RCC 7860 (cell line): ENCODE data around the gene CEMIP.

Experiments
- DNase-seq: peaks from one replicate; pipeline ENCODE4 v3.0.0-alpha.2; 2015; ENCODE audit warnings: low spot score
- FAIRE-seq: peaks from 2 replicates; lab custom pipeline; 2012; peaks lifted over from hg19 to GRCh38; lab: Jason Lieb, UNC

CEMIP gene

DNA sequence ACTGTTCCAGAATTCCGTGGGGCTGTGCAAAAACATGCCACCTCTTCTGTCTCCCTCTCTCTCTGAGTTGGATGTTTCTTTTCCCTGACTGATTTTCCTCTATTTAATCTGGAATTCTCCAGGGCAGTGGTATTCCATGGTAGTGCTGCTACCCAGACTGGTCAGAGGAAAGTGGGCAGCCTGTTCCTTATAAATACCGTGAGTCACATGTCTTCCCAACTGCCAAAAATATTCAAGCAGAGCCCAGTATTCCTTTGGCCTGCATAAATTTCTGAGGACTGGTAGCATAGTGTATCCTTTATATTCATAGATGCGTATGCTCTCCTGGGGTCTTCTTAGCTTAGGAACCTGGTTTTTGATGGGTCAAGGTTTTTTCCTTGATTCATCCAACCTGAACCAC, 40.9 kb downstream of the CEMIP start:
- FAIRE-seq (no peak), DNase-seq (no peak)

DNA sequence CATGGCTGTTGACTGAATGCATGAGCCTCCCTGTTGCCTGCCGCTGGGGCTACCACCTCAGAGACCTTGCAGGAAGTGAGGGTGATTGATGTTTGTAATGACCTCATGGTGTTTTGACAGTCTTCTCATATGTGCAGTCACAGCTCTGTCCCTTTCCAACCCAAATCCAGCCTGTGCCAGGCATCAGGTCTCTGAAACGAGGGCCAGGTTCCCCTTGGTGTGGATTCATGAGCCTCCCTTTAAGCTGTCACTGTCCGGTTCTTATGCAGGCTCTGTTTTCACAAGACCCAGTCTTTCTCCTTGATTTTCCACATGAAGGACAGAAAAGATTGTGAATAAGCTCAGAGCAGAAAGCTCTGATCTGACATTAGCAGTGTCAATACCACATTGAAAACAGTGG, 43.1 kb downstream of the CEMIP start:
- no peak for FAIRE-seq
- DNase-seq, result no peak

DNA sequence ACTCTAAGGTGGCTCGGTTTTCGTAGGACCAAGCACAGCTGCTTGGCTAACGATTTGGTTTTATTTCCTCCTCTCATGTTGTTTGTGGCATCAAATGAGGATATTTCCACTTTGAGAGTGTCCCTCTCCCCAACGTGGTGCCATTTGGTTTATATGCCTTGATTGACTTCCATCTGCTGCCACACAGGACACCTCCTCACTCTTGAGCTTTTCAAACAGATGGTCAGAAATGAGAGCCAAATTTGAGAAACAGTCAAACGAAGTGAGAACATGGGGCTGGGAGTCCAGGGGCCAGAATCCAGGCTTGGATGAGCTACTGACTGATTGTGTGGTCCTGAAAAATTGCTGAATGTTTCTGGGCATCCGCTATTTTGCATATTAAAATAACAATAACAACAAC, 43.5 kb downstream of the CEMIP start:
- DNase-seq (no peak), FAIRE-seq (no peak)

DNA sequence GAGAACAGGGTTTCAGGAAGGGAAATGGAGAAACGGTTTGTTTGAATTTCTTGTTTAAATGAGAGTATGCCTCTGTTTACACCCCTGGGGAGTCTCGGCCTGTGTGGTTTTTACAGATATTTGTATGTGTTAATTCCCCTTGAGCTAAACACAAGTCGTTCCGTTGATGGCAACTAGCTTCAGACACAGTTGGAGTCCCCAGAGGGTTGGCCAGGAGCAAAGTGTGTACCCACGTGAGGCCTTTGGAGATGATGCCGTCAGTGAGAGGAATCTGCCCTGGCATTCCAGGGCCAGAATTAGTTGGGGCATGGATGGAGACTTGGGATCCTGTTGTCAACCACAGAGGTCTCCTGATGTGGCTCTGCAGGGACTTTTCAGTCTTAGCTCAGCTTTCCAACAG, 44.0 kb downstream of the CEMIP start:
- FAIRE-seq (no peak), DNase-seq (no peak)

DNA sequence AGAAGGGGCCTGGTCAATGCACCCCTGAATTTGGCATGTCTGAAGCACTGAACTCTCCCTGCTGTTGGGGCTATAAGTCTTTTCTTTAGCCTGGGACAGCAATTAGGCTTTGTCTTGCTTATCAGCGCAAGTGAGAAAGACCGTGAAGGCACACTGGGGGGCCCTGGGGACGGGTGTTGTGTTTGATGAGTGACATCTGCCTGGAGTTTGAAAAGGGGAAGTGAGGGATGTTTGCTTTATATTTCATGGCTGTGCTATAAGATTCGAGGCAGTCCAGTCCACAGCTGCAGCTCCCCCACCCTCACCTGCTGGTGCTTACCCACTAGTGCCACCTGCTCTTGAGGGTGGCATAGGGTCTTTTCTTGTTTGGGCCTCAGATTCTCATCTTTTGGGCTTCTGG, 44.8 kb downstream of the CEMIP start:
- DNase-seq (no peak), FAIRE-seq (no peak)

DNA sequence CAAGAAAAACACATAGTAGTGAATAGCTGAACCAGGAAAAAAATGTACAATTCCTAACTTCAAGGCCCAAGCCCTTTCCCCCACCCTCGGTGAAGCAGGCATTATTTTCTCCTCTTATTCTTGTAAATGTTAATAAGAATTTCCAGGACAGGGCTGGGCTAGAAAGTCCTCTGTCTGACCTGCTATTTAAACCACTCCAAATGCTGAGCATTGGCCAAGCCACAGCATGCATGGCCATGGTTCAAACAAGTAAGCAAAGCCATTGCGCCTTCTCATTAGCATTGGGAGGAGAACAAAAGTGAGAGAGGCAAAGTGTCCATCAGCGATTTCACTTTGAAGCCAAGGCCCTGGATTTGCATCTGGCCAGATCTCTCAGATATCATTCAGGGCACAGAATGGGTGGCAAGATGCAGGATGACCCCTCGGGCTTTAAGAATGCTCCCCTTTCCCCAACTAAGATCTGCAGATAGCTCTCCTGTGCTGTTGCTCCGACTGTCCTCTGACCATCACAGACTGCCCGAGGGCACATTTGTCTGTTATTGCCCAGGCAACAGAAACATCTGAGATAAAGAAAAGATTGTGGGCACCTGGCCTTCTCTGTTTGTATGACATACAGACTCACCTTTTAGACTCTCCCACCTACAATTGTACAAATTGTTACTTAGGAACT, 46.3 kb downstream of the CEMIP start:
- DNase-seq (no peak), FAIRE-seq (no peak)

DNA sequence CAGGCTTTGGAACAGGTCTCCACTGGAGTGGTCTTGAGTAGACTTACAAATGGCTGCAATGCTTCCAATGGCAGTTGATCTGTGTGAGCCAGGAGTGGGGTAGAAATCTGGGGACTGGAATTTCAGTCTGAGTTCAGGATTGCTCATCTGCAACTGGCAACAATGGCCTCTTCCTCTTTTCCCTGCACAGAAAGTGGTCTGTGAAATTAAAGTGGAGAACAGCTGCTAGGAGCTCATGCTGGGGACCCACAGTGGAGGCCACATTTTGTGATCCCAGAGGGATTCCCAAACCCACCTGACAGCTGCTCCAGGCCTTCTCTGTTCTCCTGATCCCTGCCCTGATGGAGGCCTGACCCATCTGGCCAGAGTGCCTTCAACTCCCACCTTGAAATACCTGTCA, 49.6 kb downstream of the CEMIP start:
- FAIRE-seq, result no peak
- no peak for DNase-seq

DNA sequence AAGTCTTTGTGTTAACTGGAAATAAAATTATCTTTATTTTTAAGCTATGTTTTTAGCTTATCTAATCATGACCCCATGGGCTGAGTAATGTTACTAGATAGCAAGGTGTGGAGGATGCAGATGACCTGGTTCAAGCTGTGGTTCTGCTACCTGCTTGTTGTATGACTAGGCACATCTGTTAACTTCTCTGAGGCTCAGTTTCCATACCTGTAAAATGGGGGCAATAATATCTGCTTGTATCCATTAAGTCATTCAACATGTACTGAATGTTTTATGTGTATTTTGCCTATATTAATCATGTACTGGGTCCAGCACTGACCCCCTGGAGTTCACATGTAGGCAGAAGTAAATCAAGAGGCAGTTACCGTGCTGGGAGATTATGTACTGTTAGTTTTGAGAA, 51.5 kb downstream of the CEMIP start:
- FAIRE-seq (no peak), DNase-seq (no peak)

DNA sequence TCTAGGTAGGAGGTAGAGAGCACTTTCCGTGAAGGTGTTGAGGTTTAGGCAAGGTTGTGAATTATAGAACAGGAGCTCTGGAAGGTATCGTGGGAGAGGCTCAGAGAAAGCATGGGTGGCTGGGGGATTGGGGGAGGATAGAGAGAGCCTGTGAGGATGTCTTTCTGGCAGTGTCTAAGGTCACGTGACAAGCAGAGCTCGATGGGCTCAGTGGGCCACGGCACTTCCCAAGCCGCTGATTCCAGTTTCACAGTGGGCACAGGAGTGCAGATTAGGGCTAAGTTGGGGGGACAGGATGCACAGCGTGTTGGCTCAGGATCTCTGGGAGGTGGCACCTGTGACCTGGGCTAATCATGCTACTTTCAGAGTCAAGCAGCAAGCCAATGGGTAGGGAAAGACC, 52.0 kb downstream of the CEMIP start:
- no peak for DNase-seq
- no peak for FAIRE-seq

DNA sequence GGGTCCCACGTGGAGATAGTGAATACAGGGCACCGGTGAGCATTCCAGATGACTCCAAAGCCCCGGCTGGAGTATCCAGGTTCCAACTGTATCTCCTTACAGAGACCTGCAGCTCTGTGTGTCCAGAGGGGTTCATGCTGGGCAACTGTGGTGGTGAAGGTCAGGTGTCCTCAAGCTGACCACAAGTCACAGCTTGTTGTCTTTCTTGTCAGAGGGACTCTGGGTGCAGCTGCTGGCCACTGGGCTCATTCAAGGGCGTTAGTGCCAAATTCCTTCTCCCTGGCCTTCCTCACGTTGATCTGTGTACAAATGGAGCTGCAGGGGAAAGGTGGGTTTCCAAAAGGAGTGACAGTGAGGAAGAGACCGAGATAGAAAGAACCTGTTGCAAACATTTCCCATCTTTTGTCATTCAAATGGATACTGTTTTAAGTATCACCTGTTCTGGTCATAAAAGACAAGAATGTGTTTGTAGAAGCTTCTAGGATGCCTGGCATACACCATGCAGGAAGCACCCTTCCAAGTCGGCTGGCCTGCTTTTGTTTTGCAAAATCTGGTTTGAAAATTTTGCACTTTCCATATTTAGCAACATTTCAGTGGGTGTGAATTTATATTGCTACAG, 52.5 kb downstream of the CEMIP start:
- no peak for FAIRE-seq
- no peak for DNase-seq

DNA sequence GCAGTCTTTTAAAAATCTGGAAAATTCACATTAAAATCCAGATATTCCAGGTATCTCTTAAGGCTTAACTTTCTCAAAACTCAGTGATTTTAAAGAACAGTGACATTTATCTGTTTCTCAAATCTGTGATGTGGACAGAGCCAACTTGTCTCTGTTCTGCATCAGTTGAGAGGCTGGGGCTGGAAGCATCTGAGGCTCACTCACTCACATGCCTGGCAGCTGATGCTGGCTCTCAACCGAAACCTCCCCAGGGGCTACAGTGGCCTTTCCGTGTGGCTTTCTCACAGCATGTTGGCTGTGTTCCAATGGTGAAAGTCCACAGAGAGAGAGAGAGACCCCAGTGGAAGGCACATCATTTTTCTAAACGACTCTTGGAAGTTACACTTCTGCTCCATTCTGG, 53.5 kb downstream of the CEMIP start:
- no peak for FAIRE-seq
- DNase-seq, result no peak

DNA sequence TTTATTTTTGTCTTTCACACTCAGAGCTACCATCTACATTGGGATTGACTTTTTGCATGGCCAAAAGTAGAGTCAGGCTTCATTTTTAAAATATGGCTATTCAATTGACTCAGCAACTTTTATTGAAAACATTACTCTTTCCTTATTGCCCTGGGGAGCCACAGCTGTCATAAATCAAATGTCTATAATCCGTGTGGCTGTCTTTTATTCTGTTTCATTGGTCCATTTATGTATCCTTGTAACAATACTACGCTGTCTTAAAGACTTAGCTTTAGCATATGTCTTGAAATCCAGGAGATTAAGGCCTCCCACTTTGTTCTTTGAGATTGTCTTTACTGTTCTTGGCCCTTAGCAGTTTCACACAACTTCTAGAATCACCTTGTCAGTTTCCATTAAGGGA, 55.2 kb downstream of the CEMIP start:
- DNase-seq, result no peak
- FAIRE-seq, result no peak

DNA sequence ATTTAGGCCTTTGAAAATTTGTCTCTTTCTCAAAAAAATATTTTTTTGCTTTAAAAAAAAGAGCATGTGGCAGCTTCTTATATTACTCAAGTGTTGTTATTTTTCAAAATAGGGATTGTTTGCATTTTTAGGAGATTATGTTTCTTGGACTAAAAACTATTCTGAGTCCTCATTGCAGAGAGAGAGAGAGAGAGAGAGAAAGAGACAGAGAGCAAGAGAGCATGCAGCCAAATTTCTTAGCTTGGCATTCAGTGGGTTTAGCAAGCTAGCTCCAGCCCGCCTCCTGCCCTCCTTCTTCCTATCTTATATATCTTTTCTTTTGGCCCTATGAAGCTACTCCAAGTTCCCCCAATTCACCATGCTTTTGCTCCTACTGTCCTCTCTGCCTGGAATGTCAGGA, 55.7 kb downstream of the CEMIP start:
- FAIRE-seq (no peak), DNase-seq (no peak)

DNA sequence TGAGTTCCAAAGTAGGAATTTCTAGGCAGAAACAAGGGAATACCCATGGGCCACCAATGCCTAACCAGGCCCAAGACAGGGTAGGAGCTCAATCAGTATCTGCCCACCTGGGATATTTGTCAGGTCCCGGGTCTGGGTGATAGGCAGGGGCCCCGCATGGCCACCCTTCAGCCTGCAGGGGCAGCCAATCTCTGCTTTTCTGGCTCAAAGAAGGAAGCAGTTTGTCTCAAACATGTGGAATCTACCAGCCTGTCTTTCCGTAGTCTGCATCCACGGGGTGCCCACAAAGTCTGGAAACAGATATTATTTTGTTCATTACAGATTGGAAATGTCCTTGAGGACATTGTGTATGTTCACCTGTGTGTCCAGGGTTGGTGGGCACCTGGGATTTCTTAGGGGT, 56.2 kb downstream of the CEMIP start:
- no peak for DNase-seq
- no peak for FAIRE-seq

DNA sequence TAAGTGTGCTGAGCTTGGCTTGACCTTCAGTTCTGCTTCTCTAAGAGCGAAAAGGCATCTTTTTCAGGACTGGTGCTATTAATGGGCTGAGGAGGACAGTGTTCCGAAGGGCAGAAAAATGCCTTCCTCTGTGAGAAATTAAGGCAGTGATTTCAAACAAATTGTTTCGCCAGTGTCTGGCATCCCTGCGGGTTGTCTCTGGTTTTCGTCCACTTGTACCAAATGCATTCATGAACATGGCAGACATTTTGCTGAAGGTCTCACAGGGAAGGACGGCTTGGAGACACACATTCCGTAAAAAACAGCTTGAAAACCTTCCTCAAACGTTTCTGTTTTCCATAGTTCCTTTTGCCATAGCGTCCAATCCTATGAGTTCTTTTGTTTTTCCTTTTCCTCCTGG, 57.1 kb downstream of the CEMIP start:
- no peak for FAIRE-seq
- no peak for DNase-seq

DNA sequence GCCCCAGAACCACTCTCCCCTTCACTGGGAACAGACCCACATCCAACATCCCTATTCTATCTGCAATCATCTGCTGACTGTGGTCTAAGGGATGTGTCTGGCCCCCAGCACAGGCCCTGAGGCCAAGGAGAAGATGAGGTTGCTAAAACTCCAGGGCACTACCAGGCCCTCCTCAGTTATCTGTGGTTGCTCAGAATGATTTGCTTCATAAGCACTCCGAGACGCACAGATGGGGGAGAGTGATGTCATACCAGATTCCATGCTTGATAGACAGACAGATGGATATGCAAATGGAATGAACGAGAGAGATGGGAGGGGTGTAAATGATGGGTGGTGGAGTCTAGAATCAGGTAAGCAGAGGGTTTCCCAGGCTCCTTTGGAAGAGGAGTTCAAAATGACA, 57.8 kb downstream of the CEMIP start:
- no peak for DNase-seq
- FAIRE-seq, result no peak

DNA sequence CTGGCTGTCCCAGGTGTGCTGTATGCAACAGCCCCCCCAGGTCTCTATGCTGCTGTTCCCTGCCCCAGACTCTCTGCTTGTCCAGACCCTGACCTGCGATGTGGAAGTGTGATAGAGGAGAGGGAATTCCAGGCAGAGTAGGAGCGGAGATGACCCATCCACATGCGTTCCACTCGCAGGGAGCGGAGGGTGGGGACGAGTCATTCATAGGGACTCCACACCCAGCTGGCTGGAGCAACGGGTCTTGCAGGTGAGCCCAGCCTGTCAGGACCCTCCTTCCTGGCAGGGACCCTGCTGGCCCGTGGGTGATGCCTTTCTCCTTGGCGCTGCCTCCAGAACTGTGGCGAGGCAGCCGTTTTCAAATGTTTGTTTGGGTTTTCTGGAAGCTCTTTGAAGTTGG, 58.8 kb downstream of the CEMIP start:
- no peak for FAIRE-seq
- no peak for DNase-seq

DNA sequence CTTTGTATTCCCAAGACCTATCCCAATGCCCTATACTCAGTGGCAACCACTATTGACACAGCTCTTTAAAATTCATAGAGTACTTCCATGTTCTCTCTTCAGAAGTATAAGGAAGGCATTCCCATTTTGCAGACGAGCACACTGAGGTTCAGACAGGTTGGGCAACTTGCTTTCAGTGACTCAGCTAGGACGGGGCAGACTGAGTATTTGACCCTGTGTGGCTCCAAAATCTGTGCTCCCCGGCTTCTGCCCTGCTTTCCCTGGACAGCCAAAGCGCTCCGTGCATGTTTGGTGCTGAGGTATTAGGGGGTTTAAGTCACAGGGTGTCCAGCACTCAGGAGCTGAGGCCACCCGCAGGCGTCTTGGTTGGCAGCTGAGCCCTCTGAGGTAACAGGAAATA, 59.5 kb downstream of the CEMIP start:
- DNase-seq (no peak), FAIRE-seq (no peak)

DNA sequence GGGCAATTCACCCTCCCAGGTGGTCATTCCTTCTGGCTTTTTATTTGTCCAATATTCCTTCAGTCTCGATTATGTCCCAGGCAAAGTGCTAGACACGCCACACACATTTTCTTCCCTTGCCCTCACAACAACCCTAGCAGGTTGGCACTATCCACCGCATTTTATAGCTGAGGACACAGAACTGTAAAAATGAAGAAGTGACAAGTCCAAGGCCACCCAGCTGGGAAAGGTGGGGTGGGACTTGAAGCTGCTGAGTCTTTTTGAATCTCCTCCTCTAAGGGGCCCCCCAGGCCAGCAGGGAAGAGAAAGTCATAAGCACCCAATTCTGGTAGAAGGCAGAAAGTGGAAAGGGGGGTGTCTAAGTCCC, 60.6 kb downstream of the CEMIP start:
- DNase-seq (no peak), FAIRE-seq (no peak)

DNA sequence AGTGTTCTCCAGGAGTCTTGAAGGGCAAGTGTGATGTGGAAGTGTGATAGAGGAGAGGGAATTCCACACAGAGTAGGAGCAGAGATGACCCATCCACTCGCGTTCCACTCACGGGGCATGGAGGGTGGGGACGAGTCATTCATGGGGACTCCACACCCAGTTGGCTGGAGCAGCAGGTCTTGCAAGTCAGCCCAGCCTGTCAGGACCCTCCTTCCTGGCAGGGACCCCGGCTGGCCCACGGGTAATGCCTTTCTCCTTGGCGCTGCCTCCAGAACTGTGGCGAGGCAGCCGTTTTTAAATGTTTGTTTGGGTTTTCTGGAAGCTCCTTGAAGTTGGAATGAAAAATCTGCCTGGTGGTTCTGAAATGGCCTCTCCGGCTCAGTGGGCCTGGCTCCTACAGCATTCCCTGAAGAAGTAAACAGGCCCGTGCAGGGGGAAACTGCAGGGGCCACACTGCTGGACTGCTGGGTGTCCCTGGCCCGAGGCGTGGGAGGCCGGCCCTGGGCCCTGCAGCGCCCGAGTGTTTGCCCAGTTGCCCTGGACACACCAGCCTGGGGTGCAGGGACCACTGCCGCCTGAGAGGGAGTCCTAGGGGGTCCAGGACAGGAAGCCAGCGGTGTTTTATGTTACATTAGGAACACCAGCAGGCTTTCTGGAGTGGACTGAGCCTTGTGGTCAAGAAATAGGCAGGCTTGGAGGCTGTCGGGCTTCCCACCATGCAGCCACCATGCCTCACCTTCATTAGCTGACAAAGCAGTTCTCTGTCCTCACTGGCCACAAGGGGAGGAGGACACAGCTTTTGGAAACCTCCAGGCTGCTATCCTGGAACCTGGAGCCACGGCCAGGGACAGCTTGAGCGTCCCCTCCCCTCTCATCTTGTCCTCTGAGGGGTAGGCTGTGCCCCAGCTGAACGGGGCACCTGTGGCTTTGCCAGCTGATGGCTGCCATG, 61.3 kb downstream of the CEMIP start:
- FAIRE-seq (no peak), DNase-seq (no peak)

DNA sequence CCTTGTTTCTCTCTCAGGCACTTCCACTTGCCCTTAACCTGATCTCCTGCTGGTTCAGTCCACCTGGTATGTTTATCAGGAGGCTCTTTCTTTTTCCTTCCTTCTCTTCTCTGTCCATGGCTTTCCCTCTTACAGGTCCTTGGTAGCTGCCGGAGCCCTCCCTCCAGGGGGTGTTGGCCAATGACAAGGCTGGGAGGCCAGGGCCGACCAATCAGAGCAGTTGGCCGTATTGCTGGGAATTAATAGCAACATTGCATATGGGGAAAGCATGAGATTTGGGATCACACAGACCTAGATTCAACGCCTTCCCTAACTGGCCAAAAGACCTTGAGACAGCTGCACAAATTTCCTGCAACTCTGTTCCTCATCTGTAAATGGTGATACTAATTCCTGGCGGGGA, 62.4 kb downstream of the CEMIP start:
- no peak for FAIRE-seq
- no peak for DNase-seq
